CD4-positive, CD25-positive, alpha-beta regulatory T cell (primary cell): ENCODE measurements around the gene NEURL1B. TPM values are rescaled to one million over a fixed set of nuclear protein-coding genes. Genes with fewer than 3 reads are reported as not detected.

Source experiments
- ATAC-seq, 2 donors: fragments of 150-1000 bp; cut with Tn5 transposase; one replicate each; pipeline ENCODE4 v1.10.0; 2021; ENCODE audit warnings: low read depth in 2 of 2, moderate number of reproducible peaks in 2 of 2, moderate library complexity in 1 of 2
- DNase-seq, 3 donors: peaks; one replicate each; pipeline versions ENCODE4 v3.0.0 to v3.0.0-alpha.2; 2012 to 2022; ENCODE audit warnings: mixed read lengths in 1 of 3
- H3K27ac ChIP-seq: one replicate; pipeline ENCODE4 v1.7.0; 2013; ENCODE audit warnings: mild to moderate bottlenecking, low read length; ENCODE audit not compliant: insufficient read depth, poor library complexity, severe bottlenecking
- H3K27me3 ChIP-seq: one replicate; pipeline ENCODE4 v1.7.0; 2013; ENCODE audit warnings: low read length; ENCODE audit not compliant: control insufficient read depth, insufficient read depth
- H3K36me3 ChIP-seq: one replicate; pipeline ENCODE4 v1.7.0; 2013; ENCODE audit warnings: mild to moderate bottlenecking, low read length, moderate library complexity; ENCODE audit not compliant: control insufficient read depth, insufficient read depth
- H3K4me1 ChIP-seq: 2 replicates; pipeline ENCODE4 v1.7.0; 2013; ENCODE audit warnings: mild to moderate bottlenecking, low read length; ENCODE audit not compliant: insufficient read depth, control insufficient read depth, poor library complexity, severe bottlenecking
- H3K4me3 ChIP-seq: one replicate; pipeline ENCODE4 v1.7.0; 2013; ENCODE audit warnings: low read depth, mild to moderate bottlenecking, low read length, moderate library complexity
- H3K9me3 ChIP-seq, 2 experiments: 1 replicate in 1 of 2; 2 replicates in 1 of 2; pipeline ENCODE4 v1.7.0; 2013; ENCODE audit warnings: low read length in 2 of 2, mild to moderate bottlenecking in 1 of 2, moderate library complexity in 1 of 2; ENCODE audit not compliant: control insufficient read depth in 2 of 2
- H3K27ac Mint-ChIP-seq, 3 donors: one replicate each; pipeline ENCODE4 v1.8.0; 2020 to 2022; ENCODE audit warnings: mild to moderate bottlenecking in 3 of 3, mixed read lengths in 3 of 3, moderate library complexity in 2 of 3
- H3K27me3 Mint-ChIP-seq: one replicate; pipeline ENCODE4 v1.8.0; 2022; ENCODE audit warnings: mild to moderate bottlenecking, mixed read lengths
- H3K36me3 Mint-ChIP-seq: one replicate; pipeline ENCODE4 v1.8.0; 2020; ENCODE audit warnings: mixed read lengths
- H3K4me1 Mint-ChIP-seq, 4 donors: one replicate each; pipeline ENCODE4 v1.8.0; 2020 to 2022; ENCODE audit warnings: mixed read lengths in 4 of 4, mild to moderate bottlenecking in 1 of 4
- H3K4me3 Mint-ChIP-seq, 4 donors: one replicate each; pipeline ENCODE4 v1.8.0; 2020 to 2022; ENCODE audit warnings: mild to moderate bottlenecking in 4 of 4, mixed read lengths in 4 of 4, moderate library complexity in 3 of 4
- H3K9me3 Mint-ChIP-seq, 7 donors: one replicate each; pipeline ENCODE4 v1.8.0; 2020 to 2022; ENCODE audit warnings: mixed read lengths in 7 of 7, mild to moderate bottlenecking in 3 of 7, moderate library complexity in 2 of 7
- polyA plus RNA-seq, 4 donors: library from polyadenylated mRNA; unstranded; fragments of 300-500 nt; fragmentation: Illumina TruSeq; gene quantifications; one replicate each; pipeline ENCODE4 v1.2.3, GENCODE V29; 2021
- total RNA-seq: library from RNA; stranded (reverse); gene quantifications from one replicate; pipeline ENCODE4 v1.2.3, GENCODE V29; 2022

NEURL1B gene
- total and polyA plus RNA-seq, 5 donors from 2014 or later, result 0.22 TPM; not detected in 4

GRCh38 chr5:172690258-172691075, 49.4 kb downstream of the NEURL1B start:
- H3K9me3 ChIP-seq, result no peaks in the 10 kb centered on the region
- Mint-ChIP-seq H3K27me3 (peaks cover 5% of the 10 kb centered on the region), H3K36me3 (no peaks in the 10 kb centered on the region), H3K27ac (peak overlapping the region in 1 of 3 donors; percentile 82), H3K4me1 (peaks cover 0 to 9% (median 1%) of the 10 kb centered on the region in 4 donors), H3K9me3 (no peaks in the 10 kb centered on the region), H3K4me3 (peak overlapping the region in 1 of 4 donors; percentile 15)
- ATAC-seq (no peak), DNase-seq (peak in 1 of 3 donors; percentile 15)
- no peak overlapping the region for H3K4me3 ChIP-seq
- no peaks in the 10 kb centered on the region for H3K27me3 ChIP-seq
- no peak overlapping the region for H3K27ac ChIP-seq
- no peaks in the 10 kb centered on the region for H3K36me3 ChIP-seq
- peaks cover 2% of the 10 kb centered on the region for H3K4me1 ChIP-seq

DNA sequence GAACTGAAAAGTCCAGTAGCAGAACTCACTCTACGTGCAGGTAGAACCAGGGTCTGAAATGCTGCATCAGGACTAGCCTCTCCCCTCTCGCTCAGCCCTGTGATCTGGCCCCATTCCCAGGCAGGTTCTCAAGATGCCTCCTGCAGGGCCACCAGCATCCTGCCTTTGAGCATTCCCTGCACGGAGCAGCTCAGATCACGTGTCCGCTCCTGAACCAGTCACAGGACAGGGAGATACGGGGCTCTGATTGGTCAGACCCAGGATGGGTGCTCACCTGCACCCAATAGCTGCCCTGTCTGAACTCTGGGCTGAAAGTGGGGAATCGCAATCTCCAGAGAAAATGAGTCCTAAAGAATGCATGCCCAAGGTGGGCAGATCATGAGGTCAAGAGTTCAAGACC, 50.8 kb downstream of the NEURL1B start:
- Histone ChIP-seq H3K27me3 (no peaks in the 10 kb centered on the region), H3K9me3 (no peaks in the 10 kb centered on the region), H3K36me3 (no peaks in the 10 kb centered on the region), H3K4me3 (no peak overlapping the region), H3K4me1 (peaks cover 3% of the 10 kb centered on the region), H3K27ac (no peak overlapping the region)
- Mint-ChIP-seq H3K27me3 (peaks cover 10% of the 10 kb centered on the region), H3K27ac (no peak overlapping the region), H3K9me3 (no peaks in the 10 kb centered on the region), H3K4me3 (no peak overlapping the region), H3K4me1 (peaks cover 0 to 11% (median 2%) of the 10 kb centered on the region in 4 donors), H3K36me3 (no peaks in the 10 kb centered on the region)
- no peak for DNase-seq
- no peak for ATAC-seq

DNA sequence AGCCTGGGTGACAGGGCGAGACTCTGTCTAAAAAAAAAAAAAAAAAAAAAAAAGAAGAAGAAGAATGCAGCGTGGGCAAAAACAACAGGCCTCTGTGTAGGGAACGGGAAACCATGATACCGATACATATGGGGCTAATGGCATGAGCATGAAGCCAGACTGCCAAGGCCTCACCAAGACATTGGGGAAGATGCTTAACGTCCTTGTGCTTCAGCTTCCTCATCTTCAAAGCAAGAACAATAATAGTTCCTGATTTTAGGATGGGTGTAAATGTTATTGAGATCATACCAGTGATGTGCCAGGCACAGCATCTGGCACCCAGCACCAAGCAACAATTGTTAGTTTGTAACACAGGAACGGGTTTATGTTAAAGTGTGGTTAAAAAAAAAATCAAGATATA, 51.4 kb downstream of the NEURL1B start:
- Histone ChIP-seq H3K4me1 (peaks cover 8% of the 10 kb centered on the region), H3K27ac (no peak overlapping the region), H3K9me3 (no peaks in the 10 kb centered on the region), H3K36me3 (no peaks in the 10 kb centered on the region), H3K4me3 (no peak overlapping the region), H3K27me3 (no peaks in the 10 kb centered on the region)
- Mint-ChIP-seq H3K36me3 (no peaks in the 10 kb centered on the region), H3K4me1 (peaks cover 0 to 17% (median 5%) of the 10 kb centered on the region in 4 donors), H3K27ac (peak overlapping the region in 1 of 3 donors; percentile 58), H3K9me3 (no peaks in the 10 kb centered on the region), H3K4me3 (no peak overlapping the region), H3K27me3 (peaks cover 11% of the 10 kb centered on the region)
- DNase-seq (no peak), ATAC-seq (no peak)

- H3K27me3 Mint-ChIP-seq, result peaks cover 15% of the 10 kb centered on the region
- Histone ChIP-seq H3K4me1 (peaks cover 13% of the 10 kb centered on the region), H3K9me3 (no peaks in the 10 kb centered on the region), H3K27me3 (no peaks in the 10 kb centered on the region), H3K4me3 (no peak overlapping the region), H3K36me3 (no peaks in the 10 kb centered on the region), H3K27ac (no peak overlapping the region)
- DNase-seq (no peak), ATAC-seq (no peak)
- H3K4me3 Mint-ChIP-seq, result peak overlapping the region in 1 of 4 donors; percentile 4
- H3K9me3 Mint-ChIP-seq, result no peaks in the 10 kb centered on the region
- peaks cover 0 to 22% (median 10%) of the 10 kb centered on the region in 4 donors for H3K4me1 Mint-ChIP-seq
- peak overlapping the region in 2 of 3 donors; percentile 58 to 89 for H3K27ac Mint-ChIP-seq
- H3K36me3 Mint-ChIP-seq, result no peaks in the 10 kb centered on the region
Measured at GRCh38 chr5:172692981-172693380, 51.9 kb downstream of the NEURL1B start.

DNA sequence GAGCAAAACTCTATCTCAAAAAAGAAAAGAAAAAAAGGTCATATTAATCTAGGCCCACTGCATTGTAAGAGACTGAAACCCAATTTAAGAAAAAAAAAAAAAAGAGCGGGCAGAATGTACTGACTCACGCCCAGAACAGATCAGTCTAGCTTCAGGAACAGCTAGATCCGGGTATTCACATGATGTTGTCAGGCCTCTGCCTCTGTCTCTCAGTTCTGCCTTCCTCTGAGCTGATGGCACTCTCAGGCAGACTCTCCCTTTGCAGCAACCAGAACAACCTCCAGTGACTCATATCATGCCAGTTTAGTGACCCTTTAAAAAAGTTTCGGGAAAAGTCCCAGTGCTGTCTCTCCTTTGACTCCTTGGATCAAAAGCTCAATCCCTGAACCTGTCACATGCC, 53.0 kb downstream of the NEURL1B start:
- no peak overlapping the region for H3K4me3 ChIP-seq
- no peak overlapping the region for H3K27ac ChIP-seq
- peaks cover 10% of the 10 kb centered on the region for H3K4me1 ChIP-seq
- no peaks in the 10 kb centered on the region for H3K9me3 ChIP-seq
- H3K27me3 ChIP-seq, result no peaks in the 10 kb centered on the region
- H3K36me3 Mint-ChIP-seq, result no peaks in the 10 kb centered on the region
- H3K36me3 ChIP-seq, result no peaks in the 10 kb centered on the region
- H3K4me3 Mint-ChIP-seq, result no peak overlapping the region
- H3K27ac Mint-ChIP-seq, result peak overlapping the region in 1 of 3 donors; percentile 46
- ATAC-seq (no peak), DNase-seq (no peak)
- H3K9me3 Mint-ChIP-seq, result no peaks in the 10 kb centered on the region
- H3K27me3 Mint-ChIP-seq, result peaks cover 15% of the 10 kb centered on the region
- H3K4me1 Mint-ChIP-seq, result peaks cover 0 to 14% (median 9%) of the 10 kb centered on the region in 4 donors

DNA sequence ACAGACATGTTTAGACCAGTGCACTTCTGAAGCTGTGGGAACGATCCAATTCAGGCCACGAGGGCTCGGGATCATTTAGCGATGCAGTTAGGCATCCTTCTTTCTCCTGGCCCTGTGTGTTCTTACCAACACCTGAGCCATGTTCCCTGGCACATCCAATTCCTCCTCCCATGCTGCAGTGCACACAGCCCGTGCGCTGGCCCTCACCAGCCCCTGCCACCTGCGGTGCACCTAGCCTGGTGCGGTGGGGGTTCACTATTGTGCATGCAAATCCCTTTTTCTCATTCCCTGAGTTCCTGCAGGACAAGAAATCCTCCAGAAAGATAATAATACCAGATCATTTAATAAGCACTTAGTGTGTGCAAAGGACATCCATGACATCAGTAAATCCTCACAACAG, 53.5 kb downstream of the NEURL1B start:
- H3K4me1 Mint-ChIP-seq, result peaks cover 0 to 12% (median 9%) of the 10 kb centered on the region in 4 donors
- Histone ChIP-seq H3K36me3 (no peaks in the 10 kb centered on the region), H3K27me3 (no peaks in the 10 kb centered on the region), H3K9me3 (no peaks in the 10 kb centered on the region), H3K4me1 (peaks cover 10% of the 10 kb centered on the region), H3K27ac (no peak overlapping the region), H3K4me3 (no peak overlapping the region)
- H3K27ac Mint-ChIP-seq, result peak overlapping the region in 1 of 3 donors; percentile 6
- H3K27me3 Mint-ChIP-seq, result peaks cover 15% of the 10 kb centered on the region
- no peaks in the 10 kb centered on the region for H3K9me3 Mint-ChIP-seq
- ATAC-seq, result no peak
- no peaks in the 10 kb centered on the region for H3K36me3 Mint-ChIP-seq
- DNase-seq, result no peak
- no peak overlapping the region for H3K4me3 Mint-ChIP-seq

- Histone ChIP-seq H3K36me3 (no peaks in the 10 kb centered on the region), H3K27me3 (no peaks in the 10 kb centered on the region), H3K9me3 (no peaks in the 10 kb centered on the region), H3K27ac (no peak overlapping the region), H3K4me1 (peaks cover 10% of the 10 kb centered on the region), H3K4me3 (no peak overlapping the region)
- peak overlapping the region in 3 of 4 donors; percentile 18 to 48 (median 29) for H3K4me3 Mint-ChIP-seq
- ATAC-seq (no peak), DNase-seq (no peak)
- no peaks in the 10 kb centered on the region for H3K36me3 Mint-ChIP-seq
- H3K27me3 Mint-ChIP-seq, result peaks cover 18% of the 10 kb centered on the region
- peak overlapping the region in 1 of 3 donors; percentile 23 for H3K27ac Mint-ChIP-seq
- no peaks in the 10 kb centered on the region for H3K9me3 Mint-ChIP-seq
- H3K4me1 Mint-ChIP-seq, result peaks cover 0 to 12% (median 9%) of the 10 kb centered on the region in 4 donors
Measured at GRCh38 chr5:172695232-172696054, 54.4 kb downstream of the NEURL1B start.
